KMS-11 (cell line): ENCODE measurements around the gene NIPBL.

Experiments
- H2AFZ ChIP-seq: fragments of 200-600 bp; sonication (generic); 2 replicates; pipeline ENCODE4 v1.6.1; 2016; ENCODE audit warnings: antibody characterized with exemption, mixed run types, low read depth
- H3K27ac ChIP-seq: fragments of 200-600 bp; sonication (generic); 2 replicates; pipeline ENCODE4 v1.6.1; 2016; ENCODE audit warnings: mild to moderate bottlenecking, mixed run types
- H3K27me3 ChIP-seq: fragments of 200-600 bp; sonication (generic); 2 replicates; pipeline ENCODE4 v1.6.1; 2017; ENCODE audit warnings: mild to moderate bottlenecking, low read depth, mixed run types, moderate library complexity; ENCODE audit not compliant: insufficient read depth
- H3K36me3 ChIP-seq: fragments of 200-600 bp; sonication (generic); 2 replicates; pipeline ENCODE4 v1.6.1; 2017; ENCODE audit warnings: mild to moderate bottlenecking, mixed run types; ENCODE audit not compliant: insufficient read depth
- H3K4me1 ChIP-seq: fragments of 200-600 bp; sonication (generic); 2 replicates; pipeline ENCODE4 v1.6.1; 2016; ENCODE audit warnings: mild to moderate bottlenecking, low read depth, mixed run types; ENCODE audit not compliant: poor library complexity, severe bottlenecking
- H3K4me2 ChIP-seq: fragments of 200-600 bp; sonication (generic); 2 replicates; pipeline ENCODE4 v1.7.0; 2016; ENCODE audit warnings: mild to moderate bottlenecking, mixed run types
- H3K4me3 ChIP-seq: fragments of 200-600 bp; sonication (generic); IDR thresholded peaks from 2 replicates; pipeline ENCODE4 v1.6.1; 2017; ENCODE audit warnings: low read depth, low read length, mixed read lengths; ENCODE audit not compliant: insufficient read depth
- H3K79me2 ChIP-seq: fragments of 200-600 bp; sonication (generic); 2 replicates; pipeline ENCODE4 v1.6.1; 2016; ENCODE audit warnings: low read depth, mixed run types; ENCODE audit not compliant: insufficient read depth
- H3K9ac ChIP-seq: fragments of 200-600 bp; sonication (generic); 2 replicates; pipeline ENCODE4 v1.6.1; 2016; ENCODE audit warnings: mild to moderate bottlenecking, mixed run types
- H4K20me1 ChIP-seq: fragments of 200-600 bp; sonication (generic); 2 replicates; pipeline ENCODE4 v1.6.1; 2016; ENCODE audit warnings: mild to moderate bottlenecking, mixed run types; ENCODE audit not compliant: insufficient read depth
- CTCF ChIP-seq: fragments of 200-600 bp; sonication (generic); conservative IDR thresholded peaks from 2 replicates; pipeline ENCODE4 v1.6.1; 2017; ENCODE audit warnings: low read depth, mild to moderate bottlenecking, antibody characterized with exemption, low read length, moderate library complexity, mixed read lengths

NIPBL gene

GRCh38 chr5:36881304-36881703, 4.7 kb downstream of the NIPBL start:
- no peak for TF ChIP-seq CTCF
- Histone ChIP-seq H3K79me2 (peaks cover 95% of the 10 kb centered on the region), H3K4me1 (peaks cover 57% of the 10 kb centered on the region), H2AFZ (no peak overlapping the region), H3K27me3 (no peaks in the 10 kb centered on the region), H3K9ac (no peak overlapping the region), H4K20me1 (peaks cover 42% of the 10 kb centered on the region), H3K4me2 (peak overlapping the region; percentile 98; the same call in 1 of the 2 replicates), H3K27ac (no peak overlapping the region), H3K4me3 (no peak overlapping the region), H3K36me3 (no peaks in the 10 kb centered on the region)

- no peak overlapping the region for H2AFZ ChIP-seq
- H3K9ac ChIP-seq: no peak overlapping the region
- no peak overlapping the region for H3K4me3 ChIP-seq
- no peak overlapping the region for H3K27ac ChIP-seq
- H3K27me3 ChIP-seq: no peaks in the 10 kb centered on the region
- H3K4me2 ChIP-seq: no peak overlapping the region
- no peaks in the 10 kb centered on the region for H3K36me3 ChIP-seq
- TF ChIP-seq CTCF: no peak
- H3K4me1 ChIP-seq: peaks cover 57% of the 10 kb centered on the region
- H4K20me1 ChIP-seq: peaks cover 42% of the 10 kb centered on the region
- peaks cover 98% of the 10 kb centered on the region for H3K79me2 ChIP-seq
These were observed 5.2 kb downstream of the NIPBL start for GRCh38 chr5:36881807-36882206.

- H3K4me1 ChIP-seq: peaks cover 57% of the 10 kb centered on the region
- no peak for TF ChIP-seq CTCF
- H3K27me3 ChIP-seq: no peaks in the 10 kb centered on the region
- no peak overlapping the region for H3K27ac ChIP-seq
- H3K36me3 ChIP-seq: no peaks in the 10 kb centered on the region
- peaks cover 99% of the 10 kb centered on the region for H3K79me2 ChIP-seq
- no peak overlapping the region for H3K9ac ChIP-seq
- no peak overlapping the region for H3K4me3 ChIP-seq
- no peak overlapping the region for H3K4me2 ChIP-seq
- no peak overlapping the region for H2AFZ ChIP-seq
- peaks cover 45% of the 10 kb centered on the region for H4K20me1 ChIP-seq
These were observed 5.7 kb downstream of the NIPBL start for GRCh38 chr5:36882250-36882649.

GRCh38 chr5:36883894-36884462, 7.4 kb downstream of the NIPBL start:
- H3K27me3 ChIP-seq: no peaks in the 10 kb centered on the region
- TF ChIP-seq CTCF: no peak
- no peak overlapping the region for H2AFZ ChIP-seq
- no peak overlapping the region for H3K4me2 ChIP-seq
- no peak overlapping the region for H3K27ac ChIP-seq
- peaks cover 60% of the 10 kb centered on the region for H4K20me1 ChIP-seq
- H3K79me2 ChIP-seq: peaks cover 99% of the 10 kb centered on the region
- H3K4me1 ChIP-seq: peaks cover 57% of the 10 kb centered on the region
- no peak overlapping the region for H3K9ac ChIP-seq
- H3K36me3 ChIP-seq: no peaks in the 10 kb centered on the region
- no peak overlapping the region for H3K4me3 ChIP-seq
